Gastrocnemius medialis (tissue), 4 donors: ENCODE measurements around the gene ADGRF4. TPM values are rescaled to one million over a fixed set of nuclear protein-coding genes. Genes with fewer than 3 reads are reported as not detected.
A peak's percentile ranks its signal among the peaks of the same experiment; 100 is the strongest.

Experiments
- ATAC-seq, 2 donors: fragments of 150-250 bp; one replicate each; pipeline ENCODE4 v1.9.1; 2016
- DNase-seq, 2 donors: peaks; one replicate each; pipeline ENCODE4 v3.0.0-alpha.2; 2019
- H3K27ac ChIP-seq, 4 donors: fragments of 200-600 bp; sonication (generic); 1 replicate in 1 of 4; 2 replicates in 3 of 4; pipeline ENCODE4 v1.5.1; 2016 to 2018; ENCODE audit warnings: mild to moderate bottlenecking in 2 of 4, moderate library complexity in 1 of 4
- H3K27me3 ChIP-seq, 3 donors: fragments of 200-600 bp; sonication (generic) in 2 of 3; 1 replicate in 1 of 3; 2 replicates in 2 of 3; pipeline versions ENCODE4 v1.5.1 to v1.6.0; 2016 to 2019; ENCODE audit warnings: mild to moderate bottlenecking in 1 of 3, moderate library complexity in 1 of 3
- H3K36me3 ChIP-seq, 2 donors: fragments of 200-600 bp; sonication (generic) in 1 of 2; one replicate each; pipeline ENCODE4 v1.5.1; 2017 to 2018
- H3K4me1 ChIP-seq, 2 donors: fragments of 200-600 bp; sonication (generic) in 1 of 2; one replicate each; pipeline ENCODE4 v1.5.1; 2016 to 2017; ENCODE audit warnings: mild to moderate bottlenecking in 2 of 2
- H3K4me3 ChIP-seq, 4 donors: fragments of 200-600 bp; sonication (generic) in 3 of 4; 1 replicate in 1 of 4; 2 replicates in 3 of 4; pipeline ENCODE4 v1.5.1; 2016 to 2019; ENCODE audit warnings: mild to moderate bottlenecking in 2 of 4
- H3K9me3 ChIP-seq, 3 donors: fragments of 200-600 bp; sonication (generic) in 2 of 3; 1 replicate in 1 of 3; 2 replicates in 2 of 3; pipeline ENCODE4 v1.5.1; 2016 to 2019
- CTCF ChIP-seq, 5 experiments: fragments of 450-650 bp in 3 of 5; fragments of 200-600 bp in 2 of 5; sonication (generic) in 2 of 5; IDR thresholded peaks in 4 of 5; conservative IDR thresholded peaks in 1 of 5; 1 replicate in 4 of 5; 2 replicates in 1 of 5; pipeline ENCODE4 v1.5.1; 2016 to 2019; ENCODE audit warnings: antibody characterized with exemption in 5 of 5, mild to moderate bottlenecking in 3 of 5, moderate library complexity in 3 of 5
- POLR2A ChIP-seq, 2 donors: fragments of 450-650 bp; IDR thresholded peaks; one replicate each; pipeline ENCODE4 v1.6.1; 2017; ENCODE audit warnings: antibody characterized with exemption in 2 of 2, mild to moderate bottlenecking in 2 of 2, moderate library complexity in 2 of 2
- in situ Hi-C, 4 donors: fragments of 200-750 bp; cut with MboI; loops; one replicate each; pipeline versions ENCODE4 v1.15.0 to v1.8.0; 2017; ENCODE audit warnings: low sequenced_read_pairs in 4 of 4
- intact Hi-C: fragments of 100-400 bp; cut with DNase I; formaldehyde crosslinking; loops from one replicate; pipeline ENCODE4 v1.15.1; 2023; ENCODE audit warnings: low total_unique reads
- total RNA-seq, 4 donors: library from RNA; depleted of rRNA; stranded (reverse); fragments of >200 nt; gene quantifications; one replicate each; pipeline versions ENCODE4 v1.1.0 to v1.2.3, GENCODE V29; 2016

Gene ADGRF4
- total RNA-seq, 4 donors from 2014 or later: 0.07 TPM; not detected in 3

- Histone ChIP-seq H3K9me3 (no peaks in the 10 kb centered on the region), H3K36me3 (no peaks in the 10 kb centered on the region), H3K27me3 (no peaks in the 10 kb centered on the region), H3K4me3 (no peak overlapping the region), H3K4me1 (no peaks in the 10 kb centered on the region), H3K27ac (no peak overlapping the region)
- no peak for TF ChIP-seq POLR2A (IDR thresholded peaks at IDR 0.05)
- TF ChIP-seq CTCF (IDR thresholded peaks at IDR 0.05 in 4 of 5, conservative IDR thresholded peaks at IDR 0.05 in 1 of 5): no peak
- DNase-seq: no peak
- intact Hi-C loops: no loop called here
- in situ Hi-C loops: no loop called here
- ATAC-seq: peak in 1 of 2 donors; percentile 33
Measured at GRCh38 chr6:47700053-47700452, 1.7 kb downstream of the ADGRF4 start.

- Histone ChIP-seq H3K9me3 (no peaks in the 10 kb centered on the region), H3K36me3 (no peaks in the 10 kb centered on the region), H3K27ac (no peak overlapping the region), H3K4me1 (no peaks in the 10 kb centered on the region), H3K27me3 (no peaks in the 10 kb centered on the region), H3K4me3 (no peak overlapping the region)
- ATAC-seq (no peak), DNase-seq (no peak)
- intact Hi-C loops: no loop called here
- TF ChIP-seq CTCF (IDR thresholded peaks at IDR 0.05 in 4 of 5, conservative IDR thresholded peaks at IDR 0.05 in 1 of 5) (no peak), POLR2A (IDR thresholded peaks at IDR 0.05) (no peak)
- in situ Hi-C loops: no loop called here
Measured at GRCh38 chr6:47700596-47700995, 2.2 kb downstream of the ADGRF4 start.

- TF ChIP-seq CTCF (IDR thresholded peaks at IDR 0.05 in 4 of 5, conservative IDR thresholded peaks at IDR 0.05 in 1 of 5) (no peak), POLR2A (IDR thresholded peaks at IDR 0.05) (no peak)
- DNase-seq (no peak), ATAC-seq (no peak)
- Histone ChIP-seq H3K4me1 (no peaks in the 10 kb centered on the region), H3K27ac (no peak overlapping the region), H3K9me3 (no peaks in the 10 kb centered on the region), H3K27me3 (no peaks in the 10 kb centered on the region), H3K4me3 (no peak overlapping the region), H3K36me3 (no peaks in the 10 kb centered on the region)
- in situ Hi-C loops: no loop called here
- intact Hi-C loops: no loop called here
Measured at GRCh38 chr6:47701363-47701762, 3.0 kb downstream of the ADGRF4 start.

GRCh38 chr6:47709160-47709559, 10.8 kb downstream of the ADGRF4 start:
- Histone ChIP-seq H3K27me3 (no peaks in the 10 kb centered on the region), H3K4me1 (no peaks in the 10 kb centered on the region), H3K36me3 (no peaks in the 10 kb centered on the region), H3K27ac (no peak overlapping the region), H3K9me3 (no peaks in the 10 kb centered on the region), H3K4me3 (no peak overlapping the region)
- ATAC-seq: no peak
- in situ Hi-C loops: no loop called here
- DNase-seq: no peak
- no peak for TF ChIP-seq CTCF (IDR thresholded peaks at IDR 0.05 in 4 of 5, conservative IDR thresholded peaks at IDR 0.05 in 1 of 5)
- TF ChIP-seq POLR2A (IDR thresholded peaks at IDR 0.05): no peak
- intact Hi-C loops: no loop called here

GRCh38 chr6:47710295-47710694, 11.9 kb downstream of the ADGRF4 start:
- intact Hi-C loops (no loop called here), in situ Hi-C loops (no loop called here)
- Histone ChIP-seq H3K9me3 (no peaks in the 10 kb centered on the region), H3K4me3 (no peak overlapping the region), H3K4me1 (no peaks in the 10 kb centered on the region), H3K36me3 (no peaks in the 10 kb centered on the region), H3K27ac (no peak overlapping the region), H3K27me3 (no peaks in the 10 kb centered on the region)
- no peak for DNase-seq
- ATAC-seq: no peak
- TF ChIP-seq CTCF (IDR thresholded peaks at IDR 0.05 in 4 of 5, conservative IDR thresholded peaks at IDR 0.05 in 1 of 5) (no peak), POLR2A (IDR thresholded peaks at IDR 0.05) (no peak)
